ENCODE data around the gene DUSP19. TPM values are rescaled to one million over a fixed set of nuclear protein-coding genes. Genes with fewer than 3 reads are reported as not detected.

The DUSP19 gene
- total RNA-seq, 1 donor from 2014 or later: 3.7 TPM

GRCh38 chr2:183117226-183117625, 38.7 kb downstream of the DUSP19 start:
- Mint-ChIP-seq H3K4me3 (ENCODE audit: unreplicated experiment) (no peak overlapping the region), H3K9me3 (ENCODE audit: unreplicated experiment) (no peaks in the 10 kb centered on the region), H3K4me1 (ENCODE audit: low read depth, unreplicated experiment) (no peaks in the 10 kb centered on the region), H3K27ac (ENCODE audit: unreplicated experiment) (no peak overlapping the region), H3K36me3 (ENCODE audit: low read depth, unreplicated experiment) (no peaks in the 10 kb centered on the region), H3K27me3 (ENCODE audit: low read depth, unreplicated experiment) (no peaks in the 10 kb centered on the region)
- Histone ChIP-seq H3K27ac (ENCODE audit: low read depth, low read length) (no peak overlapping the region), H3K27me3 (ENCODE audit: insufficient read depth, low read length) (no peaks in the 10 kb centered on the region), H3K9me3 (ENCODE audit: insufficient read depth, low read depth, low read length) (no peaks in the 10 kb centered on the region), H3K9ac (ENCODE audit: low read length) (no peak overlapping the region), H4K20me1 (ENCODE audit: insufficient read depth, low read length) (no peaks in the 10 kb centered on the region), H3K79me2 (ENCODE audit: insufficient read depth, low read length) (no peaks in the 10 kb centered on the region), H3K4me3 (ENCODE audit: insufficient read depth, low read depth, low read length) (no peak overlapping the region), H2AFZ (ENCODE audit: low read depth, low read length) (no peak overlapping the region), H3K4me1 (ENCODE audit: insufficient read depth, low read length) (no peaks in the 10 kb centered on the region), H3K4me2 (ENCODE audit: low read length) (no peak overlapping the region), H3K36me3 (ENCODE audit: insufficient read depth, low read length) (no peaks in the 10 kb centered on the region)
- no peak for FAIRE-seq
- DNase-seq (ENCODE audit: low read depth): no peak
- TF ChIP-seq CTCF (IDR thresholded peaks at IDR 0.05; ENCODE audit: insufficient read depth, low read depth, low read length) (no peak), EZH2 (IDR thresholded peaks at IDR 0.05; ENCODE audit: insufficient read depth, low read length) (no peak)

GRCh38 chr2:183123117-183123958, 44.8 kb downstream of the DUSP19 start:
- peak overlapping the region; percentile 88 for H3K9ac ChIP-seq (ENCODE audit: low read length)
- H2AFZ ChIP-seq (ENCODE audit: low read depth, low read length): peak overlapping the region; percentile 86
- peak overlapping the region; percentile 85 for H3K27ac ChIP-seq (ENCODE audit: low read depth, low read length)

More at GRCh38 chr2:183123117-183123958, 44.8 kb downstream of the DUSP19 start:
- DNase-seq (ENCODE audit: low read depth) (no peak), FAIRE-seq (no peak)
- H3K4me1 Mint-ChIP-seq (ENCODE audit: low read depth, unreplicated experiment): peaks cover 10% of the 10 kb centered on the region
- no peak for TF ChIP-seq EZH2 (IDR thresholded peaks at IDR 0.05; ENCODE audit: insufficient read depth, low read length)
- TF ChIP-seq CTCF (IDR thresholded peaks at IDR 0.05; ENCODE audit: insufficient read depth, low read depth, low read length): no peak
- H3K9me3 ChIP-seq (ENCODE audit: insufficient read depth, low read depth, low read length): no peaks in the 10 kb centered on the region
- H3K27ac Mint-ChIP-seq (ENCODE audit: unreplicated experiment): peak overlapping the region; percentile 64
- H3K27me3 ChIP-seq (ENCODE audit: insufficient read depth, low read length): no peaks in the 10 kb centered on the region
- H3K36me3 Mint-ChIP-seq (ENCODE audit: low read depth, unreplicated experiment): no peaks in the 10 kb centered on the region
- peaks cover 38% of the 10 kb centered on the region for H3K79me2 ChIP-seq (ENCODE audit: insufficient read depth, low read length)
- H3K27me3 Mint-ChIP-seq (ENCODE audit: low read depth, unreplicated experiment): no peaks in the 10 kb centered on the region
- no peaks in the 10 kb centered on the region for H3K36me3 ChIP-seq (ENCODE audit: insufficient read depth, low read length)
- H3K4me3 Mint-ChIP-seq (ENCODE audit: unreplicated experiment): peak overlapping the region; percentile 98
- peak overlapping the region; percentile 91 for H3K4me3 ChIP-seq (ENCODE audit: insufficient read depth, low read depth, low read length)
- H3K4me2 ChIP-seq (ENCODE audit: low read length): peak overlapping the region; percentile 95
- no peaks in the 10 kb centered on the region for H4K20me1 ChIP-seq (ENCODE audit: insufficient read depth, low read length)
- H3K9me3 Mint-ChIP-seq (ENCODE audit: unreplicated experiment): no peaks in the 10 kb centered on the region
- H3K4me1 ChIP-seq (ENCODE audit: insufficient read depth, low read length): peaks cover 3% of the 10 kb centered on the region
